ENCODE results near the gene MTHFD1.
A peak's percentile ranks its signal among the peaks of the same experiment; 100 is the strongest.
"Not testable (repeated sequence)": the region's sequence is repeated elsewhere in the genome, so short reads cannot be mapped to it uniquely, and the experiment has no call there.

MTHFD1 gene
- 17.1 to 33.9 (median 30.6) reads per million in 4 donors for total RNA-seq

DNA sequence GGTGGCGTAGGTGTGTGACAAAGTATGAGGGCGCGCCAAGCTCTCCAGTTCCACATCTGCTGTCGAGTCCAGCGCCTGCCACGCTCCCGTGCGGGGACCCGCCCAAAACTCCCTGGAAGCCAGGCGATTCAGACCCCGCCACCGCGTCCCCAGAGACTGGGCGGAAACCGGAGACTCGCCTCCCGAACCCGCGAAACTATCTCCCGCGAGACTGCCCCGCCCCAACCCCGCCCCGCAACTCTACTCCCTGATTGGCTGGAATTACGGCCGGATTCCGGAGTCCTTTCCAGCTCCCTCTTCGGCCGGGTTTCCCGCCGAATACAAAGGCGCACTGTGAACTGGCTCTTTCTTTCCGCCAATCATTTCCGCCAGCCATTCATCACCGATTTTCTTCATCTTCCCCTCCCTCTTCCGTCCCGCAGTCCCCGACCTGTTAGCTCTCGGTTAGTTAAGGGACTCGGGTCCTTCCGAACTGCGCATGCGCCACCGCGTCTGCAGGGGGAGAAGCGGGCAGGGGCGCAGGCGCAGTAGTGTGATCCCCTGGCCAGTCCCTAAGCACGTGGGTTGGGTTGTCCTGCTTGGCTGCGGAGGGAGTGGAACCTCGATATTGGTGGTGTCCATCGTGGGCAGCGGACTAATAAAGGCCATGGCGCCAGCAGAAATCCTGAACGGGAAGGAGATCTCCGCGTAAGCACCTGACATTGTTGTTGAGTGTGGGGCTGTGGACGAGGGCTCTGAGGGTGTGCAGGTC, at the start of gene MTHFD1:
Gene MTHFD1 (plus strand): TSS at position 572 of the 751 bp plus-strand sequence. CDS start 75 bp downstream, at position 647.
- peak; percentile 94 to 99 (median 95) for DNase-seq

DNA sequence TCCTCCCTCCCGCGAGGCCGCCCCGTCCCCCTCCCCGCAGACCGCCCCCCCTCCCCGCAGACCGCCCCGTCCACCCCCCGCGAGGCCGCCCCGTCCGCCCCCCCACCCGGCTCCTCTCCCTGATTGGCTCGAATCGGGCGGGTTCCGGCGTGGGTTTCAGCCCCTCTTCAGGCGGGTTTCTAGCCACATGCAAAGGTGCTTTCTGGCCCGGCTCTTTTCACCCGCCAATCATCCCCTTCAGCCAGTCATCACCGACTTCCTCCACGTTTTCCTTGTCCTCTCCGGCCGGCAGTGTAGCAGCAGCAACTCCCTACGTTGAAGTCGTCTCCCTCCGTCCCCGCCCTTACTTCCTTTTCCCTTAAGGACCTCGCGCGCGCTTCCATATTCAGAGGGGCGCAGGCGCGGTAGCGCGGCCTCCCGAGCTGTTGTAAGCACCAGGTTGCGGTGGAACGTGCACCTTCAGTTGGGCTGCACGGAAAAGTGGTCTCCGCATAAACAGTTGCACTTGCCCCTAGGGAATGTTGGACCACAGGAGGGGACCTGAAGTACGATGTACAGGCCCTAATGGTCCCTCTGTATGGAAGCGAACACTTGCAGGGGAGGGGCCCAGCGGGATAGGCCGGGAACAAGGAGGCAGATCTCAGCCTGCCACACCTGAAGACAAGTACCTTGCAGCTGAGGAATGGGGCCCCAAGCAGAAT, 49.4 kb upstream of the MTHFD1 start:
- peak; percentile 72 to 97 (median 74) for DNase-seq

DNA sequence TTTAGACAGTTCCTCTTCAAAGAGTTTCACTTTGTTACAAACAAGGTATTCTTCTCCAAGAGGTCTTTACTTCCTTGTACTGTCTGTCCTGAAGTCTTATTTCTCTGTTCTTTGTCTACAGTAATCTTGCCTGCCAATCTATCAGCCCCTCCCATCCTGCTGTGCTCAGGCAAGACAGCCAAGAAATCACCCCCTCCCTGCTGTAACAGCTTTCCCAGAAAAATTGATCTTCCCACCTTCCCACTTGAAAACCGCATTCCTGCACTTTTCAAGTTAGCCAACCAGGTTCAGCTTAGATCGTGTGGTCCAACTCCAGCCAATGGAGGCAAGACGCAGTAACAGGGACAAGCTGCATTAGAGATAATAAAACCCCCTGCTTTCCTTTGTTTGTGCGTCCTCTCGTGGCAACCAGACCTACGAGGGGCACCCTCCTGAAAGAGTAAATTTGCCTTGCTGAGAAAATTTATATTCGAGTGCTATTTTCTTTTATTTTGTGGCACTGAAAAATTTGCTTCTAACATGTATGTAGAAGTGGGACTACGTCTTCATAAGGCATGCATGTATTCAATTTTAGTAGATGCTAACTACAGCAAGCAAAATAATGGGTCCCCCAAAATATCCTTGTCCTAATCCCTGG, 47.5 kb upstream of the MTHFD1 start:
- no peak for DNase-seq

DNA sequence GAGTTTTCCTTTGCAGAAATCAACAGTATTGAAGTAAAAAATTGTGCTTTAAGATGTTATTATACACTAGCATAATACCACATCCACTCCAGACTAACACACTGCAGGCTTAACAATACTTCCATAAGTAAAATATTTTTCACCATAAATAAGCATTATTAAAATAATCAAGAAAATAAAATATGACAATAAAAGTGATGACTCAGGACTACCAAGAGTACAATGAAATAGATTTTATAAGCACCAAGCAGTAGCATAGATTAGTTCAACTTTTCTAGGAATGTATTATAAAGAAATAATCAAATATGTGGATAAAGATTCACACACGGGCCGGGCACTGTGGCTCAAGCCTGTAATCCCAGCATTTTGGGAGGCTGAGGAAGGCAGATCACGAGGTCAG, 40.4 kb upstream of the MTHFD1 start:
- DNase-seq = no peak

DNA sequence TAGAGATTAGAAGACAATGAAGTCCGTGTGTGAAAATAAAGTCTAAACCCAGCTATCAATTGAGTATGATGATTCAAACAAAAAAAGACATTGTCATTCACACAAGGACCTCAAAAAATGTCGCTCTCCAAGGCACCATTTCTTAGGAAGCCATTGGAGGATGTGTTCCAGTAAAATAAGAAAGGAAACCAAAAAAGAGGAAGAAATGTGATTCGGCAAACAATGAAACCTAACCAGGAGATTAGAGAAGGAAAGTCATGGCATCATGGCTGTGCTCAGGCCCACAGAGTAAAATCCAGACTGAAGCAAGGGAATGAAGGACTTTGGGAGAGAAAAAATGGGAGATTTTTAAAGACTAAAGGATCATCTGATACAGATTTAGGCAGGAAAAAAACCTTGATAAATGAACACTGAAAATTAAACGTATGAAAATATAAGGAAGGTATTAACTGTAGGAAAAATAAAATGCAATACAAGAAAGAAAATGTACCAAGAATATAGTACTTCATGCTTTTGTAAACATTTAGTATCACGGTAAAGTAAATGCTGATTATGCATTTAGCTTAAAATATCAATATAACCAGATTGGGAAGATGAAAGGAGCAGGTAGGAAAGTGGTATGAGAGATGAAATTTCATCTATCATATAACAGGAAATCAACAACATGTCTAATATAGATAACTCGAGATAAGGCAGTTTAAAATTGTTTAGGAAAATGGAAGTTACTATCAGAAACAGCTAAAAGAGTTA, 38.2 kb upstream of the MTHFD1 start:
- no peak for DNase-seq

DNA sequence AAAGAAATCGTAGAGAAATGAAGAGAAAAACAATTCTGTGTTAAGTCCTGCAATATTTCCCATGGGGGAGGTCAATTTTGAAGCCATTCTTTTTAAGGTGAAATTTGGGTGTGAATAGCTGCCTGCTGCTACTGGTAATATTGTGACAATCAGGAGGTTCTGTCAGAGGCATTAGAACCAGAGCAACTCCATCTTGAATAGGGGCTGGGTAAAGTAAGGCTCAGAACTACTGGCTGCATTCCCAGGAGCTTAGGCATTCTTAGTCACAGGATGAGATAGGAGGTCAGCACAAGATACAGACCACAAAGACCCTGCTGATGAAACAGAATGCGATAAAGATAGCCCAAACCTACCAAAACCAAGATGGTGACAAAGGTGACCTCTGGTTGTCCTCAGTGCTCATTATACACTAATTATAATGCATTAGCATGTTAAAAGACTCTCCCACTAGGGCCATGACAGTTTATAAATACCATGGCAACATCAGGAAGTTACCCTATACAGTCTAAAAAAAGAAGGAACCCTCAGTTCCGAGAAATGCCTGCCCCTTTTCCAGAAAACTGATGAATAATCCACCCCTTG, 24.8 kb upstream of the MTHFD1 start:
- no peak for DNase-seq

DNA sequence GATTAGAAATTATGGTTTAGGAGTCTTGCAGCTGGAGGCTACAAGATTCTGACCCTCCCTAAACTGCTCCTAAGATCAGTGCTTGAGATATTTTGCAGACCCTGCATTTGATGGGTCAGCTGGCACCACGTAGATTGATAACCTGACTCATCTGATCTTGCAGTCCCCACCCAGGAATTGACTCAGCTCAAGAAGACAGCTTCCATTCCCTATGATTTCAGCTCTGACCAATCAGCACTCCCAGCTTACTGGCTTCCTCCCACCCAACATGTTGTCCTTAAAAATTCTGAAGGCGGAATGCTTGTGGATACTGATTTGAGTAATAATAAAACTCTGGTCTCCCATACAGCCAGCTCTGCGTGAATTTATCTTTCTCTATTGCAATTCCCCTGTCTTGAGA, 23.2 kb upstream of the MTHFD1 start:
- no peak for DNase-seq

DNA sequence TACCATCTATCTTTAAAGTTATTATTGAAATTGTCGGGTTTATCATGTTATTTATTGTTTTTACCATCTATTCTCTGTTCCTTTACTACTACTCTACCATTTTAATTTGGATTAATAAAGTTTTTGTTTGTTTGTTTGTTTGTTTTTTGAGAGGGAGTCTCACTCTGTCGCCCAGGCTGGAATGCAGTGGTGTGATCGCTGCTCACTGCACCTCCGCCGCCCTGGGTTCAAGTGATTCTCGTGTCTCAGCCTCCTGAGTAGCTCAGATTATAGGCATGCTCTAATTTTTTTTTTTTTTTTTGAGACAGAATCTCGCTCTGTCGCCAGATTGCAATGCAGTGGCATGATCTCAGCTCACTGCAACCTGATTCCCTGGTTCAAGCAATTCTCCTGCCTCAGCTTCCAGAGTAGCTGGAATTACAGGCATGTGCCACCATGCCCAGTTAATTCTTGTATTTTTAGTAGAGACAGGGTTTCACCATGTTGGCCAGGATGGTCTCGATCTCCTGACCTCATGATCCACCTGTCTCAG, 22.7 kb upstream of the MTHFD1 start:
- not testable (repeated sequence) for DNase-seq

DNA sequence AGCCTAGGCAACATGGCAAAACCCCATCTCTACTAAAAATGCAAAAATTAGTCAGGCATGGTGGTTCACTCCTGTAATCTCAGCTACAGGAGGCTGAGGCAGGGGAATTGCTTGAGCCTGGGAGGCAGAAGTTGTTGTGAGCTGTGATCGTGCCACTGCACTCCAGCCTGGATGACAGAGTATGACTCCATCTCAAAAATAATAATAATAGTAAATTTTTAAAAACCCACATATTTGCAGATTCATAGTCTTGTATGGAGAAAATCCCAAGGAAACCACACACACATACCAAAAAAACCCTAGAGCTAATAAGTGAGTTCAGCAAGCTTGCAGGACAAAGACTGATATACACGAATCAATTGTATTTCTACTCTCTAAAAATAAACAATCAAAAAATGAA, 19.0 kb upstream of the MTHFD1 start:
- DNase-seq = no peak

DNA sequence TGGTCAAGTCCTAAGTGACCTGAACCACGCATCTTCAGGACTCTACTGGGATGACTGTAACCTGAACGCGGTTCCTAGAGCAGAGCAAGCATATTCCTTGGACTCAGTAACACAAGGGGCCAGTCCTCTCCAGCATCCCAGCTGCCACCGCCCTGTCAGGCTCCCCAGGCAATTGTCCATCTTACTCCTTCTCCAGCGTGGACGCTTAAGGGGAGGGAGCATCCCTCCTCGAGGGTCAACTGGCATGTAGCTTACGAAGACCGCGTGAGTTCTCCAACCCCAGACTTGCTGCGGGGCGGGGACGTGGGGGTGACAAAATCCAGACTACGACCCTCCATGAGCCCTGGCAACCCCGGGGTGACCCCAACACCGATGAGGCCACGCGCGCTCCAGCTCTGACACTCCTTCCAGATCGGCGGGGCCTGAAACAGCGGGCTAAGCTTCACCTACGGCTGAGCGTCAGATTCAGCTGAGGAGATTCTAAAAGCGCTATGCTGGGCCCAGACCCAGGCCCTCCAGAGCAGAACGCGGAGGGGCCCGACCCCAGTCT, 846 bp upstream of the MTHFD1 start:
- DNase-seq = peak in 1 of 5 donors; percentile 5

DNA sequence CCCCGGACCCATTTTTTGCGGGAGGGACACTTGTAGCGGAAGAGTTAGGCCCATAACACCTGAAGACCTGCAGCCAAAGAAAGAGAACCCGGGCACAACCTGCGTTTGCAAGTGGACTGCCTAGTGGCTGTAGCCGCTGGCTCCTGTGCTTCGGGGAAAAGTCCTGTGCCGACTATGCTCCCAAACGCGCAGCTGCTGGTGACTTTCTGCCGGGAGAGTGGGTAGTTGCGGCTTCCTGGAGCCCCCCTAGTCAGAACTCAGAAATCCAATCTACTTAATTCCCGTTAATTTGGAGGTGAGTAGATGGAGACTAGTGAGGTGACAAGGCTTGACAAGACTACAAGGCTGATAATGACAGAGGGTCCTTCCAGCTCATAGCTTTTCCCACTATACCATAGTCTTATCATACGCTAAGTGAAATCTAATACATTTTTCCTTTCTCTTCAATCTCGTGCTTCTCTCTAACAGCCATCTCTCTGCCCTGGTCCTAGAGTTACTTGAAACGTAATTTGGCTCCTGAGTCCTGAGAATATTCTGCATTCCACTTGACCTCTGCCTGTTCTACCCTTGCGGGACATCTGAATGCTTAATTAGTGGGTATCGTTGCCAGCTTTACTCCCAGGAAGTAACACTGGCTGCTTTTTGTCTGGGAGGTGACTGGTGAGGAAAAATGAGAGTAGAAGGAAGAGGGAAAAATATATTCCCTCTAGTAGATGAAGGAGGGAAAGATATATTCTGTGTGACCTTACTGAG, 556 bp downstream of the MTHFD1 start:
- peak in 4 of 5 donors; percentile 9 to 26 (median 16) for DNase-seq

DNA sequence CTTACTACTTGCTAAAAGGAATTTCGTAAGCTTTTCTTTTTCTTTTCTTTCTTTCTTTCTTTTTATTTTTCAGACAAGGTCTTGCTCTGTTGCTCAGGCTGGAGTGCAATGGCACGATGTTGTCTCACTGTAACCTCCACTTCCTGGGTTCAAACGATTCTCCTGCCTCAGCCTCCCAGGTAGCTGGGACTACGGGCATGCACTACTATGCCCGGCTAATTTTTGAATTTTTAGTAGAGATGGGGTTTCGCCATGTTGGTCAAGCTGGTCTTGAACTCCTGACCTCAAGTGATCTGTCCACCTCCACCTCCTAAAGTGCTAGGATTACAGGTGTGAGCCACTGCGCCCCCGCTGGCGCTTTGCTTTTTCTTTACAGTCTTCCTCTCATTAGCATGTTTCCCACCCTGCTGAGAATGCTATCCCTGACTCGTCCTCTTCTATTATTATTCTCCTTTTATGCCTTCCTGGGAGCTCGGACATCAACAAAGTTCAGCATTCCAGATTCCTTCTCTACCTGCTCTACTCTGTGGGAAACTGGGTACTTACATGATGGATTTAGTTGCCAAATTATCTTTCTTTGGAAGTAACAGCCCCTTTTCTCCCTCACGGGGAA, 3.1 kb downstream of the MTHFD1 start:
- no peak for DNase-seq

DNA sequence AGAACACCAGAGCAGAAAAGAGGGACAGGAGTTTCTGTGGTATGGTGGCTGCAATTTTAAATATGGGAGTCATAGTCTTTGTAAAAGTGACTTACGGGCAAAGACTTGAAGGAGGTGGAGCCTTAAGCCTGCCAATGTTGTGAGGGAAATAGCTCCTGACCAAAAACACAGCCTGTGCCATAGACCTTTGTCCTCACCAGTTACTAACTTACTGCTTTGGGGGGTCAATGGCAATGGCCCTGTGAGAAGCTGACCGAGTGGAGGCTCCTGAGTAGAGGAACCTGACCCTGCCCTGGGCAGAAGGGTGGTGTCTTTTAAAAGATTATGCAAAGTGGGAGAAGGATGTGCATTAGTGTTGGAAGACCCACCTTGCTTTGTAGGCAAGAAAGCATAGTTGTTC, 3.8 kb downstream of the MTHFD1 start:
- no peak for DNase-seq

DNA sequence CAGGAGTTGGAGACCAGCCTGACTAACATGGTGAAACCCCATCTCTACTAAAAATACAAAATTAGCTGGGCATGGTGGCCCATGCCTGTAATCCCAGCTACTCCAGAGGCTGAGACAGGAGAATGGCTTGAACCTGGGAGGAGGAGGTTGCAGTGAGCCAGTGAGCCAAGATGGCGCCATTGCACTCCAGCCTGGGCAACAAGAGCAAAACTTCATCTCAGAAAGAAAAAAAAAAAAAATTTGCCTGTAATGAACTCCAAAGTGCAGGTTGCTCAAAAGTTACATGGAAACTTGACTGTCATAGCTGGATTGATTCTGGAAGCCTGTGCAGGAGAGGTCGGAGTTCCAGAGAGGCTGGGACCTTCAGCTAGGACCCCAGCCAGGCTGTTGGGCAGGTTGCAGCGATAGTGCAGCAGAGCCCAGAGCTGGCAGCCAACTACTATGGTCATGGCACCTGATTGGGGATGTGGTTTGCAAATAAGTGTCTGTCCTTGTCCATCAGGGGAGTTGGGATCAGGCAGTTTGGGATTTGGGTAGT, 5.1 kb downstream of the MTHFD1 start:
- not testable (repeated sequence) for DNase-seq

DNA sequence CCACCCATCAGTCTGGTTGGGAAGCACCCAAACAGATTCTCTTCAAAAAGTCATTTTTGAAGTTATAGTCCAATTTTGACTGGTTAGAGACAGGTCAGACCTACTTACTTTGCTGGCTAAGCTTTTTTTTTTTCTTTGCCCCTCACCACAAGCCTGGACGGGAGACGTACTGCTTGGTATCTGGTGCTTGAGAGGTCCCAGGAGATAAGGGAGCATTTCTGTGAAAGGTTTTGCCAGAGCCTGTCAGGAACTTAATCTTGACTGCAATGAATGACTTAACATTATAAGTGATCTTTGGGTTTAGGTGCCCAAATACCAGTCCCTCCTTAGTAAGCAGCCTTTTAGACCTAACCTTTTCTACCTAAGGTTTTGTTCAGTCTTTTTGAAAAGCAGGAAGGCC, 6.3 kb downstream of the MTHFD1 start:
- no peak for DNase-seq

DNA sequence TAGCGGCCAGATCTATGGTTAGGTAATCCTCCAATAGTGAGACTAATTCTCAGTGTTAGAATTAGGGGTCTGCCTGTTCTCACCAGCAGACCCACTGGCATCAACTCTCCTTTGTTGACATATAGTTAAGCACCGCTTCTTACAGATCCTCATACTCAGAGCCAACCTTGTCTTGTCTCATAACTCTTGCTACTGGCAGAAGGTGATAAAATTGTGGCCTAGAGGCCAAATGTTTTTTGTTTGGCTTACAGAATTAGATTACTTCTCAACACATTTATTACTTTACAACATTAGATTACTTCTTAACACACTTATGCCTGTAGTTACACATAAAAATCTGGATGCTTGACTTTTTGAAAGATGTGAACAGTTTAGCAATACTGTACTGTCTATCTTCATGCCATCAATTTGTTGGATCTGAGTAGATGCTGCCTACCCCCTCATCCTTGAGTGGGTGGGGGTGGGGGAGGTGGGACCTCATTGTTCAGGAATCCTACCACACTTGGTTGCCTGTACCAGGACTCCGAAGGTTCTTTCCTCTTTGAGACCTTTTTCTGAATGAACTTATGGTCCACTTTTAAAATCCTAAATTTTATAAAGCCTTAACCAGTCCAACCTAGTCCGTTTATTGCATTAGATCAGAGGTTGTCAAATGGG, 7.0 kb downstream of the MTHFD1 start:
- DNase-seq = no peak

DNA sequence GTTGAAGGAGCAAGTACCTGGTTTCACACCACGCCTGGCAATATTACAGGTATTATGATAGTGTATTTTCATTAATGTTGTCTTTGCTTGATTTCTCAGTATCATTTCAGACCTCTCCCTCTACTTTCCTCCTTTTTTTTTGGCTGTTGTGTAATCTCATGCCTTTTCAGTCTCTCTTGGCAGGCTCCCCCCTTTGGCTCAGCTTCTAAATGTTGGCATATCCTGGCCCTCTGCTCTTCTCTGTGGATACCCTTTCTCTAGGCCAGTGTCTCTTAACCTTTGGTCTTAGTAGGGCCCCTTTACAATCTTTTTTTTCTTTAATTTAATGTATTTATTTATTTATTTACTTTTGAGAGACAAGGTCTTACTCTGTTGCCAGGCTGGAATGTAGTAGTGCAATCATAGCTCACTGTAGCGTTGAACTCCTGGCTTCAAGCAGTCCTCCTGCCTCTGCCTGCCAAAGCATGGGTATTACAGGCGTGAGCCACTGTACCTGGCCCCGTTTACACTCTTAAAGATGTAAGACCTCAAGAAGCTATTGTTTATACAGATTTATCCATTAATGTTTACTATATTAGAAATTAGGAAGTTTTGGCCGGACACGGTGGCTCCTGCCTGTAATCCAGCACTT, 12.8 kb downstream of the MTHFD1 start:
- DNase-seq = no peak

DNA sequence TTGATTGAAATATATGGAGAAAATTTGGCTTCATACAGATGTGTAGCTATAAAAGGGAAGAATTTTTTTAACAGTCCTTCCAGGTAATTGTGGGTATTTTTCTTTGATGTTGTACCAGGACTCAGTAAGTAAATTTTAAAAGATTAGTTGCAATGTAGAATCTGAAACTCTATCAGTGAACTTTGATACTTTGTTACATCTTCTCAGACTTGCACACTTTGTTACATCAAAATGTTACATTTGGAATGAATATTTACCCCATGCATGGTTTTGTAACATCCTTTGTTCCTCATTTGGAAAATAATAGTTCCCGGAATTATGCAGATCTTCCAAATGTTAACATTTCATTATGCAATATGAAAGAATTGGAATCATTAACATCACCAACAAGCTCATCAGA, 13.8 kb downstream of the MTHFD1 start:
- DNase-seq = no peak

DNA sequence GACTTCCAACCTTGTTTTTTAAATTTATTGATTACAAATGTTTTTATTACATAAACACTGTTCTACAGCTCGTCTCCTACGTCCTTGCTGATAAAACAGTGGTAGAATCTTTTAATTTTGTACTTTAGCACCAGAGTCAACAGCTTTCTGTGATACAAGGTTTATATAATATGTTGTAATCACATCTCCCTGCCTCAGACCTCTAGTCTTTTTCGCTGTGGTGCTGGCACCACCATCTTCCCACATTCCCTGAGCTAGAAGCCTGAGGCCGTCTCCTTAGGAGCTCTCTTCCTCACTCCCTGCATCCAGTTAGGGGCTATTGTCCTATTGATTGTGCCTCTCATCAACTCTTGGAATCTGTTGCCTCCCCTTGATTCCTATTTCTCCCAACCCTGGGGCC, 17.1 kb downstream of the MTHFD1 start:
- no peak for DNase-seq

Data from T-helper 1 cell (primary cell).